ENCODE data around the gene LRRC71. TPM values are rescaled to one million over a fixed set of nuclear protein-coding genes. Genes with fewer than 3 reads are reported as not detected.

LRRC71 gene
- total RNA-seq, 3 donors from 2014 or later: not detected

GRCh38 chr1:156913809-156914387, 6.5 kb upstream of the LRRC71 start:
- H3K36me3 ChIP-seq: no peaks in the 10 kb centered on the region
- intact Hi-C loops (cut with DNase I; ENCODE audit: low total_unique reads): no loop called here
- no peaks in the 10 kb centered on the region for H3K4me1 ChIP-seq
- H3K9me3 ChIP-seq: peaks cover 5% of the 10 kb centered on the region in 2 donors
- H3K27ac ChIP-seq: peak overlapping the region in 1 of 2 donors; percentile 32
- no peak for TF ChIP-seq POLR2AphosphoS5 (IDR thresholded peaks at IDR 0.05)
- TF ChIP-seq CTCF (IDR thresholded peaks at IDR 0.05): no peak
- TF ChIP-seq POLR2A (IDR thresholded peaks at IDR 0.05): no peak
- no peak for DNase-seq (ENCODE audit: low spot score in 2 of 2)
- no peak overlapping the region for H3K4me3 ChIP-seq
- peaks cover 0 to 12% of the 10 kb centered on the region in 2 donors for H3K27me3 ChIP-seq

- Histone ChIP-seq H3K27ac (no peak overlapping the region), H3K4me3 (no peak overlapping the region), H3K4me1 (no peaks in the 10 kb centered on the region), H3K9me3 (peaks cover 5% of the 10 kb centered on the region in 2 donors), H3K36me3 (no peaks in the 10 kb centered on the region), H3K27me3 (peaks cover 0 to 9% of the 10 kb centered on the region in 2 donors)
- no peak for DNase-seq (ENCODE audit: low spot score in 2 of 2)
- TF ChIP-seq POLR2A (IDR thresholded peaks at IDR 0.05) (no peak), POLR2AphosphoS5 (IDR thresholded peaks at IDR 0.05) (no peak), CTCF (IDR thresholded peaks at IDR 0.05) (no peak)
- intact Hi-C loops (cut with DNase I; ENCODE audit: low total_unique reads): no loop called here
These were observed 6.0 kb upstream of the LRRC71 start for GRCh38 chr1:156914440-156914856.

GRCh38 chr1:156921053-156921529, 659 bp downstream of the LRRC71 start:
- peaks cover 11% of the 10 kb centered on the region in 2 donors for H3K4me1 ChIP-seq
- DNase-seq (ENCODE audit: low spot score in 2 of 2): no peak
- intact Hi-C loops (cut with DNase I; ENCODE audit: low total_unique reads): no loop called here
- peaks cover 5% of the 10 kb centered on the region in 2 donors for H3K9me3 ChIP-seq
- H3K36me3 ChIP-seq: no peaks in the 10 kb centered on the region
- H3K27ac ChIP-seq: no peak overlapping the region
- H3K27me3 ChIP-seq: peaks cover 4 to 49% of the 10 kb centered on the region in 2 donors
- TF ChIP-seq POLR2A (IDR thresholded peaks at IDR 0.05) (no peak), CTCF (IDR thresholded peaks at IDR 0.05) (no peak), POLR2AphosphoS5 (IDR thresholded peaks at IDR 0.05) (no peak)
- H3K4me3 ChIP-seq: no peak overlapping the region

- peaks cover 4 to 56% of the 10 kb centered on the region in 2 donors for H3K27me3 ChIP-seq
- DNase-seq (ENCODE audit: low spot score in 2 of 2): no peak
- H3K4me3 ChIP-seq: peak overlapping the region in 2 of 3 donors; percentile 34 to 42
- peaks cover 2 to 4% of the 10 kb centered on the region in 2 donors for H3K9me3 ChIP-seq
- H3K27ac ChIP-seq: no peak overlapping the region
- TF ChIP-seq POLR2AphosphoS5 (IDR thresholded peaks at IDR 0.05) (no peak), CTCF (IDR thresholded peaks at IDR 0.05) (no peak), POLR2A (IDR thresholded peaks at IDR 0.05) (no peak)
- H3K4me1 ChIP-seq: peaks cover 11% of the 10 kb centered on the region in 2 donors
- intact Hi-C loops (cut with DNase I; ENCODE audit: low total_unique reads): no loop called here
- H3K36me3 ChIP-seq: no peaks in the 10 kb centered on the region
These were observed 2.7 kb downstream of the LRRC71 start for GRCh38 chr1:156922986-156923669.

Measured in breast epithelium (tissue), 4 donors.